AG04450 (cell line): ENCODE data around the gene CCDC78. TPM values are rescaled to one million over a fixed set of nuclear protein-coding genes. Genes with fewer than 3 reads are reported as not detected.
A peak's percentile ranks its signal among the peaks of the same experiment; 100 is the strongest.
"Not testable (repeated sequence)": the region's sequence is repeated elsewhere in the genome, so short reads cannot be mapped to it uniquely, and the experiment has no call there.

Experiments
- CTCF ChIA-PET: fragments of 300-600, 350-600 bp; formaldehyde crosslinking; extraction: SDS; loops from one replicate; lab custom pipeline; 2022; ENCODE audit warnings: antibody characterized with exemption, inconsistent platforms; lab: Charles Lee
- POLR2A ChIA-PET: fragments of 350-600 bp; formaldehyde crosslinking; extraction: SDS; loops from one replicate; lab custom pipeline; 2021; ENCODE audit warnings: antibody characterized with exemption, inconsistent platforms; lab: Yijun Ruan, JAX
- DNase-seq: peaks from one replicate; pipeline ENCODE4 v3.0.0-alpha.2; 2011; ENCODE audit warnings: low read depth, low spot score
- H3K27ac ChIP-seq: one replicate; pipeline ENCODE4 v1.5.1; 2012; ENCODE audit warnings: low read depth, low read length, control low read depth
- H3K27me3 ChIP-seq: one replicate; pipeline ENCODE4 v1.6.0; 2012; ENCODE audit warnings: low read length; ENCODE audit not compliant: control insufficient read depth, insufficient read depth
- H3K4me3 ChIP-seq: 2 replicates; pipeline ENCODE4 v1.5.1; 2011; ENCODE audit warnings: mild to moderate bottlenecking, low read depth, low read length, control low read depth
- H3K9me3 ChIP-seq: 2 replicates; pipeline ENCODE4 v1.5.1; 2012; ENCODE audit warnings: low read length; ENCODE audit not compliant: control insufficient read depth, insufficient read depth
- CTCF ChIP-seq: IDR thresholded peaks from 2 replicates; pipeline ENCODE4 v1.5.1; 2011; ENCODE audit warnings: low read depth, low read length, control low read depth, inconsistent platforms
- polyA plus RNA-seq: library from polyadenylated mRNA; depleted of rRNA; stranded (reverse); fragments of >200 nt; gene quantifications from 2 replicates; pipeline ENCODE4 v1.2.3, GENCODE V29; 2011

CCDC78 gene
- polyA plus RNA-seq, 1 experiment, result 1.1 TPM

- no peak overlapping the region for H3K4me3 ChIP-seq
- no peaks in the 10 kb centered on the region; the same call in 1 of the 2 replicates for H3K9me3 ChIP-seq
- H3K27me3 ChIP-seq, result no peaks in the 10 kb centered on the region
- ChIA-PET CTCF (no interaction called here), POLR2A (no interaction called here)
- 0 out of 2 replicates have a peak, but pooled peaks have one; percentile 11 for TF ChIP-seq CTCF
- no peak for DNase-seq
- H3K27ac ChIP-seq, result no peak overlapping the region
These were observed 17.7 kb upstream of the CCDC78 start for GRCh38 chr16:743794-744500.

GRCh38 chr16:742894-743293 lies 16.7 kb upstream of the CCDC78 start:
- H3K27ac ChIP-seq, H3K4me3 ChIP-seq, H3K27me3 ChIP-seq, DNase-seq, H3K9me3 ChIP-seq: not testable (repeated sequence)
- POLR2A ChIA-PET, result interaction anchor here (0.9 kb wide), 1 partner anchor 23 kb away, joined by 3 read pairs; no protein-coding TSS in a partner anchor
- CTCF ChIA-PET, result interaction anchor here (1.7 kb wide), 1 partner anchor 8 kb away, joined by 3 read pairs; no protein-coding TSS in a partner anchor

GRCh38 chr16:741986-742629 lies 15.9 kb upstream of the CCDC78 start:
- Histone ChIP-seq H3K9me3 (no peaks in the 10 kb centered on the region; the same call in 1 of the 2 replicates), H3K27me3 (no peaks in the 10 kb centered on the region), H3K27ac (no peak overlapping the region), H3K4me3 (no peak overlapping the region)
- ChIA-PET CTCF (interaction anchor here (0.7 to 1.7 kb wide), 6 partner anchors 8 to 210 kb away, joined by 3 to 4 read pairs (median 3); no protein-coding TSS in a partner anchor), POLR2A (interaction anchor here (0.9 kb wide), 1 partner anchor 22 kb away, joined by 3 read pairs; no protein-coding TSS in a partner anchor)
- no peak for TF ChIP-seq CTCF
- DNase-seq, result no peak

- H3K9me3 ChIP-seq, result no peaks in the 10 kb centered on the region; the same call in 1 of the 2 replicates
- POLR2A ChIA-PET, result interaction anchor here (0.7 kb wide), 1 partner anchor 412 kb away, joined by 3 read pairs; no protein-coding TSS in a partner anchor
- peak within 1 kb of the TSS; percentile 78 for H3K4me3 ChIP-seq
- H3K27me3 ChIP-seq, result no peaks in the 10 kb centered on the region
- no peak within 1 kb of the TSS for H3K27ac ChIP-seq
- peak; percentile 71 for TF ChIP-seq CTCF
- peak; percentile 68 for DNase-seq
- CTCF ChIA-PET, result interaction anchor here (0.7 to 1.7 kb wide), 8 partner anchors 9 to 211 kb away, joined by 3 to 6 read pairs (median 3); no protein-coding TSS in a partner anchor
These were observed 14.7 kb upstream of the CCDC78 start, which contains the start of gene CIAO3 for GRCh38 chr16:740764-741505. TSS of gene CIAO3 (minus strand) at chr16:740997. CDS start at chr16:740985, 12 bp downstream.

- POLR2A ChIA-PET, result no interaction called here
These were observed 14.2 kb upstream of the CCDC78 start for GRCh38 chr16:740459-740763.

More at GRCh38 chr16:740459-740763, 14.2 kb upstream of the CCDC78 start:
- H3K9me3 ChIP-seq, result no peaks in the 10 kb centered on the region; the same call in 1 of the 2 replicates
- H3K4me3 ChIP-seq, result peak overlapping the region; percentile 78
- TF ChIP-seq CTCF, result no peak
- H3K27me3 ChIP-seq, result no peaks in the 10 kb centered on the region
- CTCF ChIA-PET, result interaction anchor here (0.7 to 1.4 kb wide), 3 partner anchors 12 to 44 kb away, joined by 3 to 6 read pairs (median 4); no protein-coding TSS in a partner anchor
- no peak for DNase-seq
- H3K27ac ChIP-seq, result no peak overlapping the region
